T-helper 17 cell (primary cell): Measurements from ENCODE around the gene ERAP2. TPM values are rescaled to one million over a fixed set of nuclear protein-coding genes. Genes with fewer than 3 reads are reported as not detected.

Source experiments
- ATAC-seq: fragments of 150-1000 bp; cut with Tn5 transposase; 2 replicates; pipeline ENCODE4 v1.10.0; 2021; ENCODE audit warnings: mild to moderate bottlenecking, moderate library complexity
- DNase-seq, 3 donors: peaks; one replicate each; pipeline versions ENCODE4 v3.0.0 to v3.0.0-alpha.2; 2020 to 2021
- H3K9me3 ChIP-seq: one replicate; pipeline ENCODE4 v1.7.0; 2013; ENCODE audit warnings: low read length, mild to moderate bottlenecking; ENCODE audit not compliant: control insufficient read depth, poor library complexity, severe bottlenecking
- H3K27ac Mint-ChIP-seq: one replicate; pipeline ENCODE4 v1.8.0; 2022; ENCODE audit warnings: mild to moderate bottlenecking, moderate library complexity, mixed read lengths
- H3K27me3 Mint-ChIP-seq: one replicate; pipeline ENCODE4 v1.8.0; 2022; ENCODE audit warnings: mixed read lengths
- H3K36me3 Mint-ChIP-seq: one replicate; pipeline ENCODE4 v1.8.0; 2022; ENCODE audit warnings: low read depth, mixed read lengths
- H3K4me1 Mint-ChIP-seq: one replicate; pipeline ENCODE4 v1.8.0; 2022; ENCODE audit warnings: mild to moderate bottlenecking, mixed read lengths
- H3K4me3 Mint-ChIP-seq: one replicate; pipeline ENCODE4 v1.8.0; 2022; ENCODE audit warnings: mild to moderate bottlenecking, moderate library complexity, mixed read lengths
- total RNA-seq, 4 donors: library from RNA in 2 of 4; stranded (reverse) in 2 of 4; gene quantifications; one replicate each; pipeline ENCODE4 v1.2.3 and lab custom pipeline; 2022 to 2026

Gene ERAP2
- total RNA-seq, 2 donors from 2014 or later, result 42.7 to 65.6 TPM

DNA sequence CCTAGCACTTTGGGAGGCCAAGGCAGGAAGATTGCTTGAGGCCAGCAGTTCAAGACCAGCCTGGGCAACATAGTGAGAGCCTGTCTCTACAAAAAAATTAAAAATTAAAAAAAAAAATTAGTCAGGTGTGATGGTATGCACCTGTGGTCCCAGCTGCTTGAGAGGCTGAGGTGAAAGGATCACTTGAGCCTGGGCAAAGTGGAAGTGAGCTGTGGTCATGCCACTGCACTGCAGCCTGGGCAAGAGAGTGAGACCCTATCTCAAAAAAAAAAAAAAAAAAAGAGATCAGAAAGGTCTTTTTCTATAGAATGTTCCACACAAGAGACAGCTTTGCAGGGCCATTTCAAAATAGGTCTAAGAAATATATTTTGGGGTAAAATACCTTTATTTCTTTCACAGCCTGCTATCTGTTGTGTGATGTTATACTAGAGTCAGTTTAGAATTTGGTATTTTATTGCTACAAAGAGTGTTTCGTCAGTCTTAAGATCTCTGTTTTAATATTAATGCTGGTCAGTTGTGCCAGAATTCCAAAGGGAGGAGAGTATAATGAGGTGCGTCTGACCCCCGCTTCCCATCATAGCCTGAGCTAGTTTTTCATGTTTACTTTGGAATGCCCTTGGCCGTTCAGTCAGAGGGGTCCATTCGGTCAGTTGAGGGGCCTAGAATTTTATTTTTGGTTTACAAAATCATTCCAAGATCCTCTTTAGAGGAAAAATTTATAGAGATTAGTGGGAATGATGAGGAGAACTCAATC, 69.0 kb downstream of the ERAP2 start:
- peaks cover 5% of the 10 kb centered on the region for H3K36me3 Mint-ChIP-seq
- ATAC-seq, result no peak

DNA sequence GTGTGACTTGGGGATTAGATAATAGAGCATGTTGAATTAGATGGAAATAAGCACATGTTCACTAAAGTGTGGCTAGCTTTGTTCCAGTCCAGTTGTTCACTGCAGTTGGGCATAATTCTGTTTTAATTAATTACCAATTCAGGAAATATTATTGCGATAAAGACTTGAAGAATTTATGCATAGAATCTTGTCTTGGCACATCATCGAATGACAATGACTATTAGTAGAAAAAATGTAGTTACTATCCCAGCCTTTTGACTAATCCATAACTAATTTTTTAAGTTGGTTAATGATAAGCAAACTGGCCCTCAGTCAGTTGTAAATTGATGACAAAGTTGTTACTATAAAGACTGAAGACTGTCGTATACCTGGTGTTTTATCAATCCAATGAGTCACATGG, 70.1 kb downstream of the ERAP2 start:
- peaks cover 43% of the 10 kb centered on the region for H3K4me1 Mint-ChIP-seq
- DNase-seq, result no peak
- no peak for ATAC-seq
- H3K36me3 Mint-ChIP-seq, result peaks cover 5% of the 10 kb centered on the region
- H3K27me3 Mint-ChIP-seq, result no peaks in the 10 kb centered on the region
- peak overlapping the region; percentile 12 for H3K4me3 Mint-ChIP-seq
- H3K9me3 ChIP-seq, result no peaks in the 10 kb centered on the region
- H3K27ac Mint-ChIP-seq, result peak overlapping the region; percentile 77

More for the DNA sequence above, 69.0 kb downstream of the ERAP2 start:
- peaks cover 52% of the 10 kb centered on the region for H3K4me1 Mint-ChIP-seq
- H3K4me3 Mint-ChIP-seq, result no peak overlapping the region
- H3K27me3 Mint-ChIP-seq, result no peaks in the 10 kb centered on the region
- peak overlapping the region; percentile 77 for H3K27ac Mint-ChIP-seq
- DNase-seq, result no peak
- H3K9me3 ChIP-seq, result no peaks in the 10 kb centered on the region

DNA sequence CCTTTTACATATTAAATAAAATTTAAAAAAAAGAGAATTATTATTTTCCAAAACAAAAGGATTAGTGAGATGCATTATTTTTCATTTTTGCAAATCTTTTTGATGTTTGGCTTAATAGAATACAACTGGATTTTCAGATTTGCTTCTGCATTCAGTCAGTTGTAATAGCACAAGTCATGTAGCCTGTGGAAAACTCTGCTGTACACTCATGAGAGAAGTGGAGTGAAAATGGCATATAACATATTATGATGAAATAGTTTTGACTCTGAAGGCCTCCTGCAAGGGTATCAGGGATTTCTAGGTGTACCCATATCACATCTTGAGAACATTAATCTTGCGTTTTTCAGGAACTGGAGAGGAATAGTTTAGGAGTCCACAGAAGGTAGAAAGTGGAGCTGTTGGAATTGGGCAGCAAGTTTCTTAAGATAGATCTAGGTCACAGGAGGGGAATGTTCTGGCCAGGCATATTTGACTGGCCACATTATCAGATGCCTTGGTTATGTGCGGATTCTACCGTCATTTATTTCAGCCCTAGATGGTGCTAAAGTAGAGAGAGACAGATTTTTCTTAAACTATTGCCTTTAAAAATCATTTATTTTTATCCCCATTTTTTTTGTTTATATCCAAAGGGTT, 75.9 kb downstream of the ERAP2 start:
- Mint-ChIP-seq H3K4me1 (peaks cover 45% of the 10 kb centered on the region), H3K4me3 (no peak overlapping the region), H3K27me3 (no peaks in the 10 kb centered on the region), H3K36me3 (no peaks in the 10 kb centered on the region), H3K27ac (peak overlapping the region; percentile 95)
- DNase-seq (no peak), ATAC-seq (no peak)
- H3K9me3 ChIP-seq, result no peaks in the 10 kb centered on the region

DNA sequence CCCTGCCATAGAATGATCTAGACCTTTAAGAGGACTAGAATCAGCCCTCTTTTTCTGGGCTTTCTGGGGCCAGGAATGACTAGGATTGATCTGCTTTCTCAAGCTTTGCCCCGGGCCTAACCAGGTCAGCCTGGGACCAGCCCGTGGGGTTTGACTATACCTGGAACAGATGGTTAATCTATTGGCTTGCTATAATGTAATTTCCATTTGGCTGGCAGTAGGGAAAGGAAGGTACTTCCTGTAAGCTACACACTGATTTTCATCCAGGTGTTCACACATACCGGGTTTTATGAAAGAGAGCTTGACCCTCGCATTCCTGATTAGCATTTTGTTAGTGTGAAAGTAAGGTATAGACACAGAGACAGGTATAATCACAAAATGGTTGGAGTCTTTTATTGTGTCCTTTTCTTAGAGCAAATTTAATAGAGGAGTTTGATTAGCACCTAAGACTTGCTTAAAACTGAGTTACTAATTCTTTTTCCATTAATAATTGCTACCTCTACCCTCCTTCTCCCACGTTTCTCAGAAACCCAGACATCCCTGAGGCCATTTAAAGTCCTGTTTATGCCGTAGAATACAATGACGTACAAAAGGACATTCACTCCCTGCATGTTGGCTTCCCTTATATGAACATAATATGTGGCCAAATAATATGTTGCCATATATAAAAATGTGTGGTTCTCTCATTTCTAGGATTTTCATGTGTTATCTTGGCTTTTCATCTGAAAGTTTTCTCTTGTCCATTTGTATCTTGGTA, 76.9 kb downstream of the ERAP2 start:
- DNase-seq, result no peak
- Mint-ChIP-seq H3K4me3 (peak overlapping the region; percentile 39), H3K4me1 (peaks cover 48% of the 10 kb centered on the region), H3K27ac (peak overlapping the region; percentile 95), H3K36me3 (no peaks in the 10 kb centered on the region), H3K27me3 (no peaks in the 10 kb centered on the region)
- no peak for ATAC-seq
- H3K9me3 ChIP-seq, result no peaks in the 10 kb centered on the region

DNA sequence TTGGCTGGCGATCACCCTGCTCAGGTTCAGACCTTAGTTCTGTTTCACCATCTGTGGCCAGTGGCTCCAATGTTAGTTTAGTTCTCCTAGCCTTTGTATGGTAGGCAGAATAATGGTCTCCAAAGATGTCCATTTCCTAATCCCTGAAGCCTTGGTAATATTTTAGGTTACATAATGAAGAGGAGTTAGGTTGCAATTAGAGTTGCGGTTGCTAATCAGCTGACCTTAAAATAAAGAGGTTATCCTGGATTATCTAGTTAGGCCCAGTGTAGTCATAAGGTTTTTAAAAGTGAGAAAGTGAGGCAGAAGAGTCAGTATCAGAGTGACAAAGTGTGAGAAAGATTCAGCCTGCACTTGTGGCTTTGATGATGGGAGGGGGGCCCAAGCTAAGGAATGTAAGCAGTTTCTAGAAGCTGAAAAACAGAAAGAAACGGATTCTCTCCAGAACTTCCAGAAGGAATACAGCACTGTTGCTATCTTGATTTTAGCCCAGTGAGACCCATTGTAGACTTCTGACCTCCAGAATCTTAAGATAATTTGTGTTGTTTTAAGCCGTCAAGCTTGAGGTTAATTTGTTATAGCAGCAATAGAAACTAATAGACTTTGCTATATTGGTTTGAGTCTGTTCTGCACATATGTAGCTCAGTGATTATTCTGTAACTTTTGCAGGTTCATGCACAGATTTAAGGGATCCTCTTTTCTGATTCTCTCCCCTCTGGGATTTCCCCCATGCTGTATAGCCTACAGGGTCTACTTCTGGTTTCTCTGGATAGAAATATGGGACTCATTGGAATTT, 81.2 kb downstream of the ERAP2 start:
- Mint-ChIP-seq H3K4me3 (peak overlapping the region; percentile 85), H3K27me3 (no peaks in the 10 kb centered on the region), H3K27ac (peak overlapping the region; percentile 95), H3K36me3 (no peaks in the 10 kb centered on the region), H3K4me1 (peaks cover 46% of the 10 kb centered on the region)
- DNase-seq (no peak), ATAC-seq (peak; percentile 35)
- H3K9me3 ChIP-seq, result no peaks in the 10 kb centered on the region

DNA sequence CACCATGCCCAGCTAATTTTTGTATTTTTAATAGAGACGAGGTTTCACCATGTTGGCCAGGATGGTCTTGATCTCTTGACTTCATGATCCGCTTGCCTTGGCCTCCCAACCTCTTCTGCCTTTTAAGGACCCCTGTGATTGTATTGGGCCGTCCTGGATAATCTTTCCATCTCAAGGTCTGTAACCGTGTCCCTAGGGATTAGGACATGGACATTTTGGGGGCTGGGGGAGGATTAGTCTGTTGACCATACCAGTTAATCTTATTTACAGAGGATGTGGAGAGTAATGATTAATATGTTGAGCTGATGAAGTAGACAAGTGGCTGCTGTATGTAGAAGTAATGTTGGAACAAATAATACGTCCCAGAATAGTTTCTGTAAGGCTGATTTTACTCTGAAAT, 82.7 kb downstream of the ERAP2 start:
- Mint-ChIP-seq H3K4me1 (peaks cover 42% of the 10 kb centered on the region), H3K27ac (peak overlapping the region; percentile 95), H3K27me3 (no peaks in the 10 kb centered on the region), H3K36me3 (no peaks in the 10 kb centered on the region), H3K4me3 (peak overlapping the region; percentile 85)
- ATAC-seq (no peak), DNase-seq (no peak)
- no peaks in the 10 kb centered on the region for H3K9me3 ChIP-seq

DNA sequence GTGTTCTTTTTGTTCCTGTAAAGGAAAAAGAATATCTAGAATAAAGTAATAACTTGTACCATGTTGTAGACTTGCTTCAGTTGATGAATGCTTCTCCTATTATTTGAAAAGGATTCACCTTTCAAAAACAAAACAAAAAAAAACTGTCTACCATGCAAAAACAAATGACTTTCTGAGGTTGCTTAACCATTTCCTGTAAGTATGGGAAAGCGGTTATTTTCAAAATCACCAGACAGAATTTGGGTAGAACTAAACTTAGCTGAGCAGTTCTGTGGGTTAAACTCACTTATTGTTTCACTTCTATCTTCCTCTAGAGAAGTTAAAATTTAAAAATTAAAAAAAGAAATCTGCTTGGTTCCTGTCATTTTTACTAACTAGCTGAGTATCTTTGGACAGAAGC, 84.8 kb downstream of the ERAP2 start:
- Mint-ChIP-seq H3K4me3 (no peak overlapping the region), H3K4me1 (peaks cover 47% of the 10 kb centered on the region), H3K27ac (peak overlapping the region; percentile 93), H3K27me3 (no peaks in the 10 kb centered on the region), H3K36me3 (no peaks in the 10 kb centered on the region)
- H3K9me3 ChIP-seq, result no peaks in the 10 kb centered on the region
- DNase-seq (no peak), ATAC-seq (peak; percentile 76)

DNA sequence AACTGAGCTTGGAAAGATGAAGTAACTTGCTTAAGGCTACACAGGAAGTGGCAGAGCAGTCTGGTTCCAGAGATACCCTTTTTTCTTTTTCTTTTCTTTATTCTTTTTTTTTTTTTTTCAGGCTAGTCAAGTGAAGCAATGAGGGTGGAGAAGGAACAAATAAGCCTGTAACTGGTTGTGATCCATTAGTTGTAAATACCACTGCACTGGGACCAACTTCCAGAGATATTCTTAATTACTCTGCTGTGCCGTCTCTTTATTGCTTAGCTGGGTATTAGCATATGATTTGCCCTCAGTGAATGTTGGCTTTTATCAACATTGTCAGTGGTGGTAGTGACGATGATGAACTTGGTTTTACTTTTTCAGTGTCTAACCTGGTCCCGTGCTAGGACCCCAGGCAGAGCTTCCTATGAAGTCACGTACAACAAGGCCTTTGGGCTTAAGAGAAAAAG, 86.3 kb downstream of the ERAP2 start:
- Mint-ChIP-seq H3K4me3 (peak overlapping the region; percentile 59), H3K4me1 (peaks cover 38% of the 10 kb centered on the region), H3K27ac (peak overlapping the region; percentile 93), H3K36me3 (no peaks in the 10 kb centered on the region), H3K27me3 (no peaks in the 10 kb centered on the region)
- ATAC-seq (peak; percentile 23), DNase-seq (no peak)
- H3K9me3 ChIP-seq, result no peaks in the 10 kb centered on the region

DNA sequence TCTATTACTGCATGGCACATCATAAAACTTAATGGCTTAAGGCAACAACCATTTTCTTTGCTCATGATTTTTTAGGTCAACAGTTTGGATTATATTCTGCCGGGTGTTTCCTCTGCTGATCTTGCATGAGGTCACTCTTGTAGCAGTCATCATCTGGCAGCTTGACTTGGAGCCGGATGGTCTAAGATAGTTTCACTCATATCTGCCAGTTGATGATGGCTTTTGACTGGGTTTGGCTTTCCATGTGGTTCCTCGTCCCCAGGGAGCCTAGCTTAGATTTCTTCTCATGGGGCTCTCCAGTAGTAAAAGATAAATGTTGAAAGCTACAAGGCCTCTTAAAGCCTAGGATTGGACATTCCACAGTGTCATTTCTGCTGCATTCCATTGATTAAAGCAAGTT, 87.0 kb downstream of the ERAP2 start:
- no peak for DNase-seq
- Mint-ChIP-seq H3K4me3 (peak overlapping the region; percentile 59), H3K36me3 (no peaks in the 10 kb centered on the region)

DNA sequence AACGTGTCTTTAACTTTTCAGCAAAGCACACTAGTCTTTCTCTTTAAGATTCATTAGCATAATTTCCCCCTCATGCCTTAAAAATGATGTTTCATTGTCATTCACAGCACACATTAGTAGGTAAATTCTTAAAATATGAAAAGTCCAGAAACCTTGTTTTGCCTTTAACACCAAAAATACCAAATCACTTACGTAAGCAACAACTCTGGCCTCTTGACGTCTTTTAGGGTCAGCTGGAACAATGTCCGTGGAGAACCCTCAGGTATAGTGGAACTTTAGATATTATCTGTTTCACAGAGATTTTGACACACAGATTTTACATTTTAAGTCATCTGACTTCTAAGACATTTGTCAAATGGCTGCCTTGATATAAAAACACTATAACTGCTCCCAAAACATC, 90.5 kb downstream of the ERAP2 start:
- ATAC-seq (no peak), DNase-seq (no peak)
- Mint-ChIP-seq H3K27ac (peak overlapping the region; percentile 79), H3K4me3 (no peak overlapping the region), H3K4me1 (peaks cover 55% of the 10 kb centered on the region), H3K36me3 (peaks cover 2% of the 10 kb centered on the region), H3K27me3 (no peaks in the 10 kb centered on the region)
- H3K9me3 ChIP-seq, result no peaks in the 10 kb centered on the region

More for the DNA sequence above, 87.0 kb downstream of the ERAP2 start:
- H3K4me1 Mint-ChIP-seq, result peaks cover 35% of the 10 kb centered on the region
- H3K9me3 ChIP-seq, result no peaks in the 10 kb centered on the region
- no peaks in the 10 kb centered on the region for H3K27me3 Mint-ChIP-seq
- peak overlapping the region; percentile 93 for H3K27ac Mint-ChIP-seq
- peak; percentile 60 for ATAC-seq

DNA sequence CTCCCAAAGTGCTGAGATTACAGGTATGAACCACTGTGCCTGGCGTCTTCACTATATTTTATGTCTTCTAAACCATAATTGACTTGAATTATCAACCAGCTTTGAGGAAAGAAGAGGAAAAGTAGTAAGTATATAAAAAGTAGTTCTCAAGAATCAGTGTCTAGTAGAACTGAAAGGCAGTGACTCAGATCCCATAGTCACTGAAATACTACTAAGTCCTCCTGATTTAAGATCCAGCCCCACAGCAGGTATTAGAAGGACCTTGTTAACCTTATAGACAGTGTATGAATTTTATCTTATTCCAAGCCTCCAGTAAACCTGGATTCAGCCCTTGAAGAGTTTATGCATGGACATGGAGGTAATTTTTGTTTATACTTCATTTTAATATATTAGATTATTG, 91.1 kb downstream of the ERAP2 start:
- no peak for DNase-seq
- Mint-ChIP-seq H3K27ac (peak overlapping the region; percentile 79), H3K4me1 (peaks cover 58% of the 10 kb centered on the region), H3K4me3 (no peak overlapping the region), H3K36me3 (peaks cover 2% of the 10 kb centered on the region), H3K27me3 (no peaks in the 10 kb centered on the region)
- no peak for ATAC-seq
- no peaks in the 10 kb centered on the region for H3K9me3 ChIP-seq

DNA sequence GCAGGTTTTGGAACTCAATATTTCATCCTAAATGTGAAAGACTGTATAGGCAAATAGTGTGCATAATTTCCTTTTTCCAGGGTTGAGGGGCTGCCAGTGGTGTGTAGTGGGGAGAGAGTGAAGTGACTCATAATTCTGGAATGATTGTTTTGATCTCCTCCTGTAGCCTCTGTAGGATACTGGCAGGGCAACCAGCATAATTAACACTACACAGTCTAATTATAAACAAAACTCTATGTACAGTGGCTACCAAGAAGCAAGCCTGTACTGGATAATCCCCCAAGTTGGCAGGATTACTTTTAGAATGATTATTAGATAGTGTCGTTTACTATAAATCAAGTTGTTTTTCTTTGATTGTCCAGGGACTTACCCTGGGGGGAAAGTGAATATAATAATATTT, 91.8 kb downstream of the ERAP2 start:
- no peaks in the 10 kb centered on the region for H3K9me3 ChIP-seq
- peaks cover 58% of the 10 kb centered on the region for H3K4me1 Mint-ChIP-seq
- no peak for ATAC-seq
- peaks cover 2% of the 10 kb centered on the region for H3K36me3 Mint-ChIP-seq
- no peak for DNase-seq
- H3K4me3 Mint-ChIP-seq, result no peak overlapping the region
- H3K27ac Mint-ChIP-seq, result peak overlapping the region; percentile 79
- no peaks in the 10 kb centered on the region for H3K27me3 Mint-ChIP-seq

DNA sequence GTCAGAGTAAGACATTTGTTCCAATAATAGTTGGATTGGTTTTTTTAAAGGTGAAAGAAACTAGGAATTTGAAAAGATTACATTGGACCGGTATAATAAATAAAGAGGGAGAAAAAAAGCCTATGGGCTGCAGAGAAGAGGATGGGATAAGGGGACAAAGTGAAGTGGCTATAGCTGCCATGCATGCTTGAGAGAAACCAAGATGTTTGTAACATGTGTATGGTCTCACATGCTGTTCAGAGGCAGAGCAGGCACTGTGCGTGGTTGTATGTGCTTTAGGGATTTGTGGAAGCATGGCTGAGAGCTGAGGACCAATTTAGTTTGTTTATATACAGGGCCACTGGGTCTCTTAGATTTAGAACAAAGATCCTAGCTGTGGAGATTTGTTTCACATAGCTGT, 92.3 kb downstream of the ERAP2 start:
- H3K27me3 Mint-ChIP-seq, result no peaks in the 10 kb centered on the region
- peaks cover 58% of the 10 kb centered on the region for H3K4me1 Mint-ChIP-seq
- peak overlapping the region; percentile 67 for H3K27ac Mint-ChIP-seq
- no peaks in the 10 kb centered on the region for H3K9me3 ChIP-seq
- no peak overlapping the region for H3K4me3 Mint-ChIP-seq
- DNase-seq, result no peak
- H3K36me3 Mint-ChIP-seq, result peaks cover 2% of the 10 kb centered on the region
- ATAC-seq, result no peak
